Endothelial cell of umbilical vein (primary cell): ENCODE measurements around the gene WAS. TPM values are rescaled to one million over a fixed set of nuclear protein-coding genes. Genes with fewer than 3 reads are reported as not detected.

Source experiments
- BruUV-seq: library from RNA; stranded (reverse); fragments of 400-500 nt; replicated peaks from 2 replicates; lab custom pipeline; 2021; lab: Mats Ljungman, UMichigan
- CTCF ChIA-PET: fragments of 300-600, 350-600 bp; sonication (Branson Sonifier 250); formaldehyde crosslinking; loops from one replicate; lab custom pipeline; 2021; ENCODE audit warnings: antibody characterized with exemption, inconsistent platforms; lab: Charles Lee
- POLR2A ChIA-PET: fragments of 300-600, 350-600 bp; sonication (Branson Sonifier 250); formaldehyde crosslinking; loops from one replicate; lab custom pipeline; 2021; ENCODE audit warnings: antibody characterized with exemption, inconsistent platforms; lab: Charles Lee
- DNase-seq: peaks from one replicate; pipeline ENCODE4 v3.0.0-alpha.2; 2011; ENCODE audit warnings: low read depth, low spot score
- FAIRE-seq: peaks from 2 replicates; lab custom pipeline; 2011; peaks lifted over from hg19 to GRCh38; lab: Jason Lieb, UNC
- H2AFZ ChIP-seq: 2 replicates; pipeline ENCODE4 v1.6.0; 2012; ENCODE audit warnings: low read depth, low read length, control low read depth, inconsistent platforms
- H3K27ac ChIP-seq: 2 replicates; pipeline ENCODE4 v1.5.1; 2011; ENCODE audit warnings: low read depth, mild to moderate bottlenecking, control low read depth, low read length, moderate library complexity; ENCODE audit not compliant: insufficient read depth
- H3K27me3 ChIP-seq, 2 experiments: 2 replicates each; pipeline versions ENCODE4 v1.6.0 to v1.6.1; 2011; ENCODE audit warnings: low read length in 2 of 2, mixed read lengths in 1 of 2; ENCODE audit not compliant: control insufficient read depth in 2 of 2, insufficient read depth in 2 of 2
- H3K36me3 ChIP-seq, 2 experiments: 2 replicates in 1 of 2; 3 replicates in 1 of 2; pipeline ENCODE4 v1.5.1; 2011; ENCODE audit warnings: low read length in 2 of 2, mild to moderate bottlenecking in 1 of 2, moderate library complexity in 1 of 2; ENCODE audit not compliant: control insufficient read depth in 2 of 2, insufficient read depth in 2 of 2; ENCODE audit errors: extremely low read depth in 1 of 2
- H3K4me1 ChIP-seq: 3 replicates; pipeline ENCODE4 v1.5.1; 2011; ENCODE audit warnings: mild to moderate bottlenecking, low read length; ENCODE audit not compliant: control insufficient read depth, insufficient read depth; ENCODE audit errors: extremely low read depth
- H3K4me2 ChIP-seq: 2 replicates; pipeline ENCODE4 v1.6.1; 2011; ENCODE audit warnings: low read length, control low read depth, mixed read lengths; ENCODE audit not compliant: insufficient read depth
- H3K4me3 ChIP-seq, 3 experiments: fragments of 200-600 bp in 1 of 3; sonication (generic), shearing (Covaris generic) in 1 of 3; replicated peaks in 1 of 3; 2 replicates each; pipeline ENCODE4 v1.5.1; 2011 to 2016; ENCODE audit warnings: control low read depth in 3 of 3, low read length in 3 of 3, mild to moderate bottlenecking in 2 of 3, inconsistent platforms in 1 of 3, low read depth in 1 of 3, moderate library complexity in 1 of 3; ENCODE audit not compliant: insufficient read depth in 1 of 3
- H3K79me2 ChIP-seq: 2 replicates; pipeline ENCODE4 v1.6.0; 2012; ENCODE audit warnings: low read length, inconsistent platforms; ENCODE audit not compliant: control insufficient read depth, insufficient read depth
- H3K9ac ChIP-seq: replicated peaks from 2 replicates; pipeline ENCODE3; 2011; ENCODE audit warnings: low read length, control low read depth; ENCODE audit not compliant: insufficient read depth; ENCODE audit errors: extremely low read depth
- H3K9me1 ChIP-seq: replicated peaks from 3 replicates; pipeline ENCODE4 v1.6.0; 2011; ENCODE audit warnings: mild to moderate bottlenecking, low read length; ENCODE audit not compliant: control insufficient read depth, insufficient read depth; ENCODE audit errors: extremely low read depth
- H3K9me3 ChIP-seq: replicated peaks from 2 replicates; pipeline ENCODE4 v1.5.1; 2012; ENCODE audit warnings: low read length, inconsistent platforms; ENCODE audit not compliant: control insufficient read depth, insufficient read depth
- H4K20me1 ChIP-seq: replicated peaks from 2 replicates; pipeline ENCODE3; 2011; ENCODE audit warnings: mild to moderate bottlenecking, low read length; ENCODE audit not compliant: control insufficient read depth, insufficient read depth; ENCODE audit errors: extremely low read depth
- CTCF ChIP-seq, 2 donors: IDR thresholded peaks; 1 replicate in 1 of 2; 2 replicates in 1 of 2; pipeline ENCODE4 v1.5.1; 2011; ENCODE audit warnings: low read length in 2 of 2, mild to moderate bottlenecking in 2 of 2, moderate library complexity in 2 of 2, control low read depth in 1 of 2, inconsistent platforms in 1 of 2, low read depth in 1 of 2; ENCODE audit not compliant: insufficient read depth in 1 of 2; ENCODE audit errors: extremely low read depth in 1 of 2
- FOS ChIP-seq: IDR thresholded peaks from 2 replicates; pipeline ENCODE4 v1.6.1; 2011; ENCODE audit warnings: mild to moderate bottlenecking, low read length, moderate library complexity, borderline replicate concordance; ENCODE audit not compliant: insufficient read depth
- JUN ChIP-seq: IDR thresholded peaks from 2 replicates; pipeline ENCODE4 v1.6.1; 2011; ENCODE audit warnings: borderline replicate concordance, low read depth; ENCODE audit not compliant: insufficient read length, insufficient read depth
- MYC ChIP-seq: IDR thresholded peaks from one replicate; pipeline ENCODE4 v1.6.1; 2011; ENCODE audit warnings: mild to moderate bottlenecking, low read depth, low read length
- POLR2A ChIP-seq: IDR thresholded peaks from 2 replicates; pipeline ENCODE4 v1.6.1; 2012; ENCODE audit warnings: low read depth, mild to moderate bottlenecking, control low read depth, low read length
- POLR2AphosphoS5 ChIP-seq: IDR thresholded peaks from 2 replicates; pipeline ENCODE4 v1.6.1; 2012; ENCODE audit warnings: low read depth, mild to moderate bottlenecking, control low read depth, low read length, moderate library complexity; ENCODE audit not compliant: insufficient read depth
- dilution Hi-C: fragments of 300-500 bp; cut with MboI; formaldehyde crosslinking; loops from one replicate; pipeline ENCODE4 v1.15.0; 2019; ENCODE audit warnings: low sequenced_read_pairs; ENCODE audit not compliant: extremely low pct_ligation_motif_present
- intact Hi-C: fragments of 100-400 bp; cut with micrococcal nuclease; formaldehyde crosslinking; loops from one replicate; pipeline ENCODE4 v1.10.0; 2022
- polyA plus RNA-seq, 4 experiments: library from polyadenylated mRNA; depleted of rRNA in 3 of 4; stranded (reverse) in 3 of 4; unstranded in 1 of 4; fragments of >200 nt; gene quantifications; 2 replicates each; pipeline versions ENCODE4 v1.2.1 to v1.2.3, GENCODE V29; 2011 to 2012; ENCODE audit warnings: missing spikeins in 1 of 4
- total RNA-seq: library from RNA; stranded (reverse); gene quantifications from 2 replicates; pipeline ENCODE4 v1.2.3, GENCODE V29; 2021
- TF ChIP-seq, protein P1 (sequence below): IDR thresholded peaks from 2 replicates; pipeline ENCODE4 v1.6.1; 2011; ENCODE audit not compliant: insufficient read depth, insufficient read length

The WAS gene
- total and polyA plus RNA-seq, 2 donors (not counting 3 experiments of a cell fraction or from before 2014, with no cell fraction given): 0.73 TPM; not detected in 1

DNA sequence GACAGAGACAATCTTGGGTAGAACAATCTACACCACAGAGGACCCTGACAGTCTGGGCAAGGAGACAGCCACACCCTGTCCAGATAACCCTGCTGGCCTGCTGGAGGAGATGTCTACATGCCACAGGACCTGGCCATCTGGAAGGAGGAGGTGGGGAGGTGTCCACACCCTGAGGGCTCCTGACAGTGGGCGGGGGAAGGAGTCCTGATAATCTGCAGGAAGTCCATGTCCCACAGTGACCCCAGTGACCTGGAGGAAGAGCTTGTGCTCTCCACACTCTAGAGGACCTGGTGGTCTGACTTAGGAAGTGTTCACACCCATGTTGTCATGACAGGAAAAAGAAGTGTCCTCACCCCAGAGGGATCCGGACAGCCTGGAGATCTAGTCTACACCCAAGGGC lies 18.4 kb downstream of the WAS start:
- peaks cover 4 to 9% of the 10 kb centered on the region in 2 experiments for H3K36me3 ChIP-seq
- no TSS peak for BruUV-seq
- H3K27ac ChIP-seq: no peak overlapping the region
- H4K20me1 ChIP-seq: no peaks in the 10 kb centered on the region
- H3K4me3 ChIP-seq: no peak overlapping the region
- no peak overlapping the region for H3K9ac ChIP-seq
- no peak overlapping the region for H2AFZ ChIP-seq
- H3K9me3 ChIP-seq: no peaks in the 10 kb centered on the region
- no peak for DNase-seq
- no peak overlapping the region for H3K4me2 ChIP-seq
- H3K4me1 ChIP-seq: peaks cover 3% of the 10 kb centered on the region
- H3K79me2 ChIP-seq: peaks cover 26% of the 10 kb centered on the region
- CTCF ChIA-PET: no interaction called here
- intact Hi-C loops (no loop called here), dilution Hi-C loops (no loop called here)
- no peak for FAIRE-seq
- no peaks in the 10 kb centered on the region for H3K27me3 ChIP-seq
- POLR2A ChIA-PET: no interaction called here
- H3K9me1 ChIP-seq: no peaks in the 10 kb centered on the region
- no peak for TF ChIP-seq CTCF (IDR thresholded peaks at IDR 0.05; ENCODE audit: extremely low read depth in 1 of 2, insufficient read depth in 1 of 2, low read depth in 1 of 2, low read length in 2 of 2)
- TF ChIP-seq MYC: no peak
- TF ChIP-seq POLR2A: no peak
- TF ChIP-seq FOS: no peak
- TF ChIP-seq JUN: no peak
- no peak for TF ChIP-seq POLR2AphosphoS5
- TF ChIP-seq, protein P1, sequence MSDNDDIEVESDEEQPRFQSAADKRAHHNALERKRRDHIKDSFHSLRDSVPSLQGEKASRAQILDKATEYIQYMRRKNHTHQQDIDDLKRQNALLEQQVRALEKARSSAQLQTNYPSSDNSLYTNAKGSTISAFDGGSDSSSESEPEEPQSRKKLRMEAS: no peak
